IMR-90 (cell line): ENCODE measurements around the gene NKAIN2. TPM values are rescaled to one million over a fixed set of nuclear protein-coding genes. Genes with fewer than 3 reads are reported as not detected.

Source experiments
- ATAC-seq: fragments of 200-7000 bp; cut with Tn5 transposase; 2 replicates; pipeline ENCODE4 v1.9.1; 2020; ENCODE audit warnings: low read depth, mild to moderate bottlenecking, moderate library complexity
- BruUV-seq: library from RNA; stranded (reverse); fragments of 400-500 nt; replicated peaks from 2 replicates; lab custom pipeline; 2021; lab: Mats Ljungman, UMichigan
- CTCF ChIA-PET: fragments of 300-600 bp; formaldehyde crosslinking; extraction: SDS; loops from one replicate; lab custom pipeline; 2021; ENCODE audit warnings: antibody characterized with exemption; lab: Yijun Ruan, JAX
- POLR2A ChIA-PET: fragments of 300-600 bp; sonication (Branson Sonifier 250); formaldehyde crosslinking; loops from one replicate; lab custom pipeline; 2022; ENCODE audit warnings: antibody characterized with exemption; ENCODE audit not compliant: unreplicated experiment; lab: Charles Lee
- DNase-seq: peaks from one replicate; pipeline ENCODE4 v3.0.0; 2013
- H2AFZ ChIP-seq: replicated peaks from 2 replicates; pipeline ENCODE3; 2013; ENCODE audit warnings: low read length, mild to moderate bottlenecking; ENCODE audit not compliant: poor library complexity
- H2AK5ac ChIP-seq: 2 replicates; pipeline ENCODE4 v1.6.1; 2013; ENCODE audit warnings: low read depth, low read length, inconsistent platforms
- H2AK9ac ChIP-seq: replicated peaks from 2 replicates; pipeline ENCODE3; 2013; ENCODE audit warnings: mild to moderate bottlenecking, low read depth, low read length, moderate library complexity; ENCODE audit not compliant: poor library complexity
- H2BK120ac ChIP-seq: 2 replicates; pipeline ENCODE4 v1.6.1; 2013; ENCODE audit warnings: low read depth, low read length, inconsistent platforms
- H2BK15ac ChIP-seq: 3 replicates; pipeline ENCODE4 v1.6.1; 2013; ENCODE audit warnings: low read depth, low read length, inconsistent platforms
- H2BK20ac ChIP-seq: 2 replicates; pipeline ENCODE4 v1.6.1; 2013; ENCODE audit warnings: low read depth, mild to moderate bottlenecking, inconsistent platforms, low read length, moderate library complexity
- H2BK5ac ChIP-seq: 2 replicates; pipeline ENCODE4 v1.6.1; 2013; ENCODE audit warnings: mild to moderate bottlenecking, low read depth, low read length, inconsistent platforms; ENCODE audit not compliant: poor library complexity, severe bottlenecking
- H3K14ac ChIP-seq: replicated peaks from 2 replicates; pipeline ENCODE4 v1.6.1; 2013; ENCODE audit warnings: low read depth, low read length, inconsistent platforms
- H3K18ac ChIP-seq: 2 replicates; pipeline ENCODE4 v1.6.1; 2013; ENCODE audit warnings: low read depth, low read length, control low read depth
- H3K23ac ChIP-seq: 2 replicates; pipeline ENCODE4 v1.6.1; 2013; ENCODE audit warnings: low read depth, low read length, inconsistent platforms
- H3K27ac ChIP-seq: 2 replicates; pipeline ENCODE4 v1.5.1; 2013; ENCODE audit warnings: mild to moderate bottlenecking, control low read depth, low read length; ENCODE audit not compliant: insufficient read depth
- H3K27me3 ChIP-seq: 2 replicates; pipeline ENCODE4 v1.6.1; 2013; ENCODE audit warnings: low read length; ENCODE audit not compliant: control insufficient read depth, insufficient read depth
- H3K36me3 ChIP-seq: 2 replicates; pipeline ENCODE4 v1.6.1; 2013; ENCODE audit warnings: low read length, mixed read lengths; ENCODE audit not compliant: control insufficient read depth, insufficient read depth
- H3K4ac ChIP-seq: 2 replicates; pipeline ENCODE4 v1.6.1; 2013; ENCODE audit warnings: low read depth, low read length, inconsistent platforms
- H3K4me1 ChIP-seq: 2 replicates; pipeline ENCODE4 v1.6.1; 2013; ENCODE audit warnings: low read length, mixed read lengths; ENCODE audit not compliant: control insufficient read depth, insufficient read depth
- H3K4me2 ChIP-seq: 2 replicates; pipeline ENCODE4 v1.6.1; 2013; ENCODE audit warnings: low read depth, mild to moderate bottlenecking, control low read depth, low read length, moderate library complexity
- H3K4me3 ChIP-seq: 2 replicates; pipeline ENCODE4 v1.5.1; 2013; ENCODE audit warnings: low read depth, mild to moderate bottlenecking, control low read depth, low read length, moderate library complexity; ENCODE audit not compliant: insufficient read depth
- H3K56ac ChIP-seq: 2 replicates; pipeline ENCODE4 v1.6.1; 2013; ENCODE audit warnings: low read length, inconsistent platforms; ENCODE audit not compliant: insufficient read depth; ENCODE audit errors: extremely low read depth
- H3K79me1 ChIP-seq, 2 experiments: 2 replicates each; pipeline ENCODE4 v1.6.1; 2013; ENCODE audit warnings: low read length in 2 of 2, inconsistent platforms in 1 of 2, low read depth in 1 of 2
- H3K9ac ChIP-seq: 2 replicates; pipeline ENCODE4 v1.6.1; 2013; ENCODE audit warnings: low read depth, low read length, control low read depth
- H3K9me1 ChIP-seq: 2 replicates; pipeline ENCODE4 v1.6.1; 2013; ENCODE audit warnings: low read length, inconsistent platforms; ENCODE audit not compliant: insufficient read depth
- H3K9me3 ChIP-seq: 2 replicates; pipeline ENCODE4 v1.6.1; 2013; ENCODE audit warnings: low read length; ENCODE audit not compliant: control insufficient read depth, insufficient read depth
- H4K20me1 ChIP-seq: 2 replicates; pipeline ENCODE4 v1.6.1; 2013; ENCODE audit warnings: low read length, inconsistent platforms; ENCODE audit not compliant: insufficient read depth
- H4K5ac ChIP-seq: 2 replicates; pipeline ENCODE4 v1.6.1; 2013; ENCODE audit warnings: mild to moderate bottlenecking, low read depth, low read length, control low read depth
- H4K8ac ChIP-seq, 2 experiments: 2 replicates each; pipeline ENCODE4 v1.6.1; 2013; ENCODE audit warnings: low read depth in 2 of 2, low read length in 2 of 2, control low read depth in 1 of 2, inconsistent platforms in 1 of 2
- H4K91ac ChIP-seq: 2 replicates; pipeline ENCODE4 v1.6.1; 2013; ENCODE audit warnings: low read depth, low read length, inconsistent platforms; ENCODE audit not compliant: insufficient read depth
- CHD1 ChIP-seq: IDR thresholded peaks from 2 replicates; pipeline ENCODE4 v1.6.1; 2012; ENCODE audit warnings: low read depth, low read length, improper control_type of control experiment
- FOS ChIP-seq: fragments of 150-350 bp; IDR thresholded peaks from 2 replicates; pipeline ENCODE4 v1.6.1; 2016; ENCODE audit warnings: low read depth, low read length
- NFE2L2 ChIP-seq: fragments of 150-350 bp; IDR thresholded peaks from 2 replicates; pipeline ENCODE4 v1.6.1; 2016; ENCODE audit warnings: low read depth, mild to moderate bottlenecking, low read length
- POLR2A ChIP-seq: IDR thresholded peaks from 2 replicates; pipeline ENCODE4 v1.6.1; 2012; ENCODE audit warnings: mild to moderate bottlenecking, low read depth, low read length
- RCOR1 ChIP-seq: IDR thresholded peaks from 2 replicates; pipeline ENCODE4 v1.6.1; 2012; ENCODE audit warnings: mild to moderate bottlenecking, low read length, improper control_type of control experiment; ENCODE audit not compliant: insufficient replicate concordance
- RFX5 ChIP-seq: IDR thresholded peaks from 2 replicates; pipeline ENCODE4 v1.8.0; 2012; ENCODE audit warnings: low read depth, mild to moderate bottlenecking, low read length, moderate library complexity
- SMC3 ChIP-seq: fragments of 150-350 bp; IDR thresholded peaks from 2 replicates; pipeline ENCODE4 v1.6.1; 2016; ENCODE audit warnings: low read depth, mild to moderate bottlenecking, antibody characterized with exemption, low read length, moderate library complexity
- WGBS, 2 experiments: methylation state at CpG; one replicate each; pipeline versions ENCODE4 v1.1.5 to v1.1.7; 2013; ENCODE audit warnings: missing lambda C conversion rate in 2 of 2; ENCODE audit not compliant: insufficient read length in 1 of 2; ENCODE audit errors: extremely low coverage in 2 of 2; 5-methylcytosine and 5-hydroxymethylcytosine counted together
- dilution Hi-C: fragments of 300-500 bp; cut with HindIII; formaldehyde crosslinking; loops from one replicate; pipeline ENCODE4 v1.14.3; 2018; ENCODE audit warnings: low sequenced_read_pairs; ENCODE audit not compliant: unreplicated experiment
- in situ Hi-C: fragments of 300-500 bp; cut with MboI; formaldehyde crosslinking; loops from 3 replicates; pipeline ENCODE4 v1.14.3; 2019; ENCODE audit warnings: low sequenced_read_pairs, inconsistent platforms, mixed read lengths
- intact Hi-C: fragments of 100-400 bp; cut with micrococcal nuclease; formaldehyde crosslinking; loops from 2 replicates; pipeline ENCODE4 v1.10.0; 2022
- polyA plus RNA-seq, 3 experiments: library from polyadenylated mRNA; depleted of rRNA; stranded (reverse); fragments of >200 nt; gene quantifications; 2 replicates each; pipeline ENCODE4 v1.2.3, GENCODE V29; 2012; ENCODE audit warnings: low replicate concordance in 1 of 3
- total RNA-seq: library from RNA; depleted of rRNA; stranded (reverse); fragments of >200 nt; gene quantifications from 2 replicates; pipeline ENCODE4 v1.2.3, GENCODE V29; 2012
- TF ChIP-seq, protein P1 (sequence below): conservative IDR thresholded peaks from 2 replicates; pipeline ENCODE4 v1.5.1; 2012; ENCODE audit warnings: mild to moderate bottlenecking, low read depth, low read length, improper control_type of control experiment
- TF ChIP-seq, protein P2 (sequence below): fragments of 150-350 bp; IDR thresholded peaks from 2 replicates; pipeline ENCODE4 v1.6.1; 2016; ENCODE audit warnings: low read depth, mild to moderate bottlenecking, low read length, moderate library complexity, borderline replicate concordance
- TF ChIP-seq, protein P3 (sequence below): fragments of 150-350 bp; IDR thresholded peaks from 2 replicates; pipeline ENCODE4 v1.6.1; 2017; ENCODE audit warnings: mild to moderate bottlenecking, antibody characterized with exemption, low read length, low read depth

NKAIN2 gene
- total and polyA plus RNA-seq, 2 of the 4 experiments (the other 2 are of a cell fraction), result not detected

DNA sequence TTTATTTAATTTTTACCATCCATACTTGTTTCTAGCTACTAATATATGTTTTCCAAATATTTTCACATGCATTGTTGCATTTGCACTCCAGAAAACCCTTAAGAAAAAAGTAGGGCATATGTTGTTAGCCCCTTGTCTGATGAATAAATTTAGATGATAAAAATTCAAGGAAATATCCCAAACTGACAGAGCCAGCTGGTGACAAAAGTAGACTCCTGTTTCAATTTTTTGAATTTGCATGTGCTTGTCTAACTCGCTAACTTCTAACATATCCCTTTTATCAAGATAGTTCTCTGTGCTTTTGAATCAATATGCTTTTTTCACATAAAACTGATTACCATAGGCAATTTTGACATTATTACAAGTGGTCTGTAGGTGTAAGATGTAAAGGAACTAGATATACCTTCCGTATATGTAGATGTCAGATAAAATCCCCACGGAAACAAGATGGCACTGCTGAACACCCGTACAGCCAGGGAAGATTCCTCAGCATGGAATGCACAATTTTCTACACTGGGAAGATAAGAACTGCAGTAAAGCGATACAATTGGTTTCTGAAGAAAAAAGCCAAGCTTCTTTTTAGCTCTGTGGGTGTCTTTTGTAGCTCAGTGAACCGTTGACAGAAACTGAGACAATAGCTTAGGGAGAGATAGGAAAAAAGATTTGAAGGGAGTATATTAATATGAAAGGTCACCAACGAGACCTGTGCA lies 721.0 kb downstream of the NKAIN2 start:
- Histone ChIP-seq H3K9me1 (no peaks in the 10 kb centered on the region), H2BK5ac (no peak overlapping the region), H4K20me1 (no peaks in the 10 kb centered on the region), H3K4me3 (no peak overlapping the region), H3K4ac (no peak overlapping the region), H2AK9ac (no peak overlapping the region), H2AK5ac (no peak overlapping the region), H3K18ac (no peak overlapping the region), H3K79me1 (no peaks in the 10 kb centered on the region), H3K27me3 (no peaks in the 10 kb centered on the region), H4K8ac (no peak overlapping the region), H3K4me2 (no peak overlapping the region), H3K23ac (no peak overlapping the region), H2BK20ac (no peak overlapping the region), H2AFZ (no peak overlapping the region), H4K5ac (no peak overlapping the region), H3K56ac (no peak overlapping the region), H3K14ac (no peak overlapping the region), H3K36me3 (no peaks in the 10 kb centered on the region), H2BK15ac (no peak overlapping the region), H3K9ac (no peak overlapping the region), H3K4me1 (no peaks in the 10 kb centered on the region), H4K91ac (no peak overlapping the region), H3K27ac (no peak overlapping the region), H2BK120ac (no peak overlapping the region), H3K9me3 (no peaks in the 10 kb centered on the region)
- DNase-seq, result no peak
- intact Hi-C loops, result no loop called here
- in situ Hi-C loops, result no loop called here
- WGBS, 2 experiments, result 40% methylated on average over 3 of the region's 7 CpGs; no CpG with 5 or more reads in 1 of the 2 experiments
- no peak for ATAC-seq
- BruUV-seq, result no TSS peak
- TF ChIP-seq, protein P1, sequence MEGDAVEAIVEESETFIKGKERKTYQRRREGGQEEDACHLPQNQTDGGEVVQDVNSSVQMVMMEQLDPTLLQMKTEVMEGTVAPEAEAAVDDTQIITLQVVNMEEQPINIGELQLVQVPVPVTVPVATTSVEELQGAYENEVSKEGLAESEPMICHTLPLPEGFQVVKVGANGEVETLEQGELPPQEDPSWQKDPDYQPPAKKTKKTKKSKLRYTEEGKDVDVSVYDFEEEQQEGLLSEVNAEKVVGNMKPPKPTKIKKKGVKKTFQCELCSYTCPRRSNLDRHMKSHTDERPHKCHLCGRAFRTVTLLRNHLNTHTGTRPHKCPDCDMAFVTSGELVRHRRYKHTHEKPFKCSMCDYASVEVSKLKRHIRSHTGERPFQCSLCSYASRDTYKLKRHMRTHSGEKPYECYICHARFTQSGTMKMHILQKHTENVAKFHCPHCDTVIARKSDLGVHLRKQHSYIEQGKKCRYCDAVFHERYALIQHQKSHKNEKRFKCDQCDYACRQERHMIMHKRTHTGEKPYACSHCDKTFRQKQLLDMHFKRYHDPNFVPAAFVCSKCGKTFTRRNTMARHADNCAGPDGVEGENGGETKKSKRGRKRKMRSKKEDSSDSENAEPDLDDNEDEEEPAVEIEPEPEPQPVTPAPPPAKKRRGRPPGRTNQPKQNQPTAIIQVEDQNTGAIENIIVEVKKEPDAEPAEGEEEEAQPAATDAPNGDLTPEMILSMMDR, result no peak
- TF ChIP-seq RFX5, result no peak
- no peak for TF ChIP-seq SMC3
- TF ChIP-seq, protein P2, sequence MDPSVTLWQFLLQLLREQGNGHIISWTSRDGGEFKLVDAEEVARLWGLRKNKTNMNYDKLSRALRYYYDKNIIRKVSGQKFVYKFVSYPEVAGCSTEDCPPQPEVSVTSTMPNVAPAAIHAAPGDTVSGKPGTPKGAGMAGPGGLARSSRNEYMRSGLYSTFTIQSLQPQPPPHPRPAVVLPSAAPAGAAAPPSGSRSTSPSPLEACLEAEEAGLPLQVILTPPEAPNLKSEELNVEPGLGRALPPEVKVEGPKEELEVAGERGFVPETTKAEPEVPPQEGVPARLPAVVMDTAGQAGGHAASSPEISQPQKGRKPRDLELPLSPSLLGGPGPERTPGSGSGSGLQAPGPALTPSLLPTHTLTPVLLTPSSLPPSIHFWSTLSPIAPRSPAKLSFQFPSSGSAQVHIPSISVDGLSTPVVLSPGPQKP, result no peak
- TF ChIP-seq, protein P3, sequence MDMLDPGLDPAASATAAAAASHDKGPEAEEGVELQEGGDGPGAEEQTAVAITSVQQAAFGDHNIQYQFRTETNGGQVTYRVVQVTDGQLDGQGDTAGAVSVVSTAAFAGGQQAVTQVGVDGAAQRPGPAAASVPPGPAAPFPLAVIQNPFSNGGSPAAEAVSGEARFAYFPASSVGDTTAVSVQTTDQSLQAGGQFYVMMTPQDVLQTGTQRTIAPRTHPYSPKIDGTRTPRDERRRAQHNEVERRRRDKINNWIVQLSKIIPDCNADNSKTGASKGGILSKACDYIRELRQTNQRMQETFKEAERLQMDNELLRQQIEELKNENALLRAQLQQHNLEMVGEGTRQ, result no peak
- TF ChIP-seq POLR2A, result no peak
- TF ChIP-seq NFE2L2, result no peak
- no peak for TF ChIP-seq CHD1
- TF ChIP-seq RCOR1, result no peak
- no peak for TF ChIP-seq FOS
- dilution Hi-C loops, result no loop called here
- CTCF ChIA-PET, result no interaction called here
- POLR2A ChIA-PET, result no interaction called here
